BLaER1 (cell line): ENCODE measurements around the gene SECTM1.

Experiments used
- H3K27ac ChIP-seq: shearing (Covaris generic); formaldehyde crosslinking; 2 replicates; pipeline ENCODE4 v1.8.1; 2022
- H3K27me3 ChIP-seq: shearing (Covaris generic); formaldehyde crosslinking; 2 replicates; pipeline ENCODE4 v1.8.1; 2022
- H3K36me3 ChIP-seq: shearing (Covaris generic); formaldehyde crosslinking; 2 replicates; pipeline ENCODE4 v1.8.1; 2022
- H3K4me1 ChIP-seq: shearing (Covaris generic); formaldehyde crosslinking; 2 replicates; pipeline ENCODE4 v1.8.1; 2022
- H3K4me2 ChIP-seq: shearing (Covaris generic); formaldehyde crosslinking; 2 replicates; pipeline ENCODE4 v1.8.1; 2022
- H3K4me3 ChIP-seq: shearing (Covaris generic); formaldehyde crosslinking; 2 replicates; pipeline ENCODE4 v1.8.1; 2022
- H3K9ac ChIP-seq: shearing (Covaris generic); formaldehyde crosslinking; 2 replicates; pipeline ENCODE4 v1.8.1; 2022
- H3K9me3 ChIP-seq: shearing (Covaris generic); formaldehyde crosslinking; 2 replicates; pipeline ENCODE4 v1.8.1; 2022
- H4K20me1 ChIP-seq: shearing (Covaris generic); formaldehyde crosslinking; 2 replicates; pipeline ENCODE4 v1.8.1; 2022
- Cebpa-rat ChIP-seq: shearing (Covaris generic); IDR thresholded peaks from 2 replicates; pipeline ENCODE4 v1.8.1; 2022

The SECTM1 gene

DNA sequence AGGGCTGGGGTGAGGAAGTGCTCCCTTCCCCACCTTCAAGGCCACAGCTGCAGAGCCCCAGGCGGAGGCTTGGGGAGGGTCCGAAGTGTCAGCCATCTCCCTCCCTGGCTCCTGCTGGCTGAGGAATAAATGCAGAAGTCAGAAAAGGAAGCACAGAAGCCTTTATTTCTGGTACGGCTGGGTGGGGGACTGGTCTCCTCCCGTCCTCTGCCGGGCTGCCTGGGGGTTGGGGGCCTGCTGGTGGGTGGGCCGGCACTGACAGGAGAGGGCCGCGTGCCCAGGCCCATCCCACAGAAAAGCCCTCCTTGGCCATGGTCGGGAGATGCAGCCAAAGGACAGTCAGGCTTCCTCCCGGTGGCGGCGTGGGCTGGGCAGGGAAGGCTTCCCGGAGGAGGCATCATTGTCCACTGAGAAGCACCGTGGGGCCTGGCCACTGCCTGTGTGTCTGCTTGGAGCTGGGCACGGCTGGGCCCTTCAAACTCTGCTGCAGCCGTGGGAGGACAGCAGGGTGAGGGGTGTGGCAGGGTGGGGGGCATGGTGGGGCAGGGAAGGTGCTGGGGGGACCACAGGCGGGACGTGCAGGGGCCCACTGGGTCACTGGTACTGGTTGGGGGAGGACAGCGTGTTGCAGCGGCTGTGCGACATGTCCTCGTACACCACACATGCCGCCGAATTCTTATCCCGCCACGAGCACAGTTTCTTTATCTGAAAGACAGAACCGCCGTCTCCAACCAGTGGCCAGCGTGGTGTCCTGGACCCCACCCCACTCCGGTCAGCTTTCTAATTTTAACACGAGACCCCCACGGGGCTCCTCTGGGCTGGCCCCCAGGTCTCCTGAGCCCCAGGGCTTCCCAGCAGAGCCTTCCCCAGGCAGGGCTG is 18.6 kb downstream of the SECTM1 start:
- no peak overlapping the region for H3K9ac ChIP-seq
- H3K4me1 ChIP-seq, result peaks cover 42% of the 10 kb centered on the region
- H3K27ac ChIP-seq, result no peak overlapping the region
- no peaks in the 10 kb centered on the region for H3K36me3 ChIP-seq
- TF ChIP-seq Cebpa-rat, result no peak
- H3K27me3 ChIP-seq, result peaks cover 43% of the 10 kb centered on the region
- no peaks in the 10 kb centered on the region; the same call in 1 of the 2 replicates for H4K20me1 ChIP-seq
- H3K4me3 ChIP-seq, result no peak overlapping the region; the same call in 1 of the 2 replicates
- peaks cover 14% of the 10 kb centered on the region; the same call in 1 of the 2 replicates for H3K9me3 ChIP-seq
- peak overlapping the region; percentile 81 for H3K4me2 ChIP-seq

DNA sequence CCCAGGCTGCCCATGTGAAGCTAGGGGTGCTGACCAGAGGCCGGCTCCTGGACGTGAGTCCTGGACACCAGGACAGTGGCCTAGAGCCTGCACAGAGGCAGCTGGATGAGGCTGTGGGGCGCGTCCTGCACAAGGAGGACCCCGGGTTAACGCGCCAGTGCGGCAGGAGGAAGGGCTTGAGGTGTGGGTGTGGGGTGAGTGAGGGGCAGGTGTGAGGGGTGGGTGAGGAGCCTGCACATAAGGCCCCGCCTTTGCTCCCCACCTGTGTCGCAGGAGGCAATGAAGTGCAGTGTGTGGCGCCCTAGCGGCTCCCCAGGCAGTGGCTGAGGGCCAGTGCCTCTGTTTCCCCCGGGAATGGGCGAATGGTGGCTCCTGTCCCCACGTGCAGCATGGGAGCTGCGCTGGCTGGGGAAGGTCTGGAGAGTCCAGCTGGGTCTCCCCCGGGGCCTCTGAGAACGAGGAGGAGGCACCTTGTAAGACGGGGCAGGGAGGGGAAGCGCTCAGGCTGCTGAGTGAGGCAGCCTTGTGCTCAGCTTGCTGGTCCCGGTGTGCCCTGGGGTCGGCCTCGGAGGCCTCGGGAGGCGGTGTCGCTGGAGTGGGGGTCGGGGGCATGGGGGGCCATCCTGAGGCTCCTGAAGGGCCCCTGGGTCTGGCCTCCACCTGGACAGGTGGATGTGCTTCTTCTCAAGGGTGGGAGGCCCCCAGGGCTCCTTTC is 19.4 kb downstream of the SECTM1 start:
- H3K27ac ChIP-seq, result no peak overlapping the region
- H3K9ac ChIP-seq, result no peak overlapping the region; the same call in 1 of the 2 replicates
- H3K27me3 ChIP-seq, result peaks cover 43% of the 10 kb centered on the region
- H4K20me1 ChIP-seq, result no peaks in the 10 kb centered on the region; the same call in 1 of the 2 replicates
- TF ChIP-seq Cebpa-rat, result no peak
- H3K36me3 ChIP-seq, result no peaks in the 10 kb centered on the region
- no peak overlapping the region for H3K4me3 ChIP-seq
- peaks cover 11% of the 10 kb centered on the region; the same call in 1 of the 2 replicates for H3K9me3 ChIP-seq
- peaks cover 42% of the 10 kb centered on the region for H3K4me1 ChIP-seq
- H3K4me2 ChIP-seq, result peak overlapping the region; percentile 81

- H3K4me3 ChIP-seq, result no peak overlapping the region
- peaks cover 3% of the 10 kb centered on the region; the same call in 1 of the 2 replicates for H3K9me3 ChIP-seq
- no peaks in the 10 kb centered on the region for H3K36me3 ChIP-seq
- no peak overlapping the region for H3K27ac ChIP-seq
- no peak for TF ChIP-seq Cebpa-rat
- H3K4me2 ChIP-seq, result no peak overlapping the region
- no peak overlapping the region; the same call in 1 of the 2 replicates for H3K9ac ChIP-seq
- peaks cover 48% of the 10 kb centered on the region for H3K27me3 ChIP-seq
- H4K20me1 ChIP-seq, result no peaks in the 10 kb centered on the region; the same call in 1 of the 2 replicates
- H3K4me1 ChIP-seq, result peaks cover 46% of the 10 kb centered on the region
These were observed 20.2 kb downstream of the SECTM1 start for GRCh38 chr17:82313195-82314011.

GRCh38 chr17:82311971-82312370 is 21.6 kb downstream of the SECTM1 start:
- H3K4me3 ChIP-seq, result no peak overlapping the region
- no peak overlapping the region for H3K9ac ChIP-seq
- no peaks in the 10 kb centered on the region for H3K9me3 ChIP-seq
- no peak for TF ChIP-seq Cebpa-rat
- H3K27ac ChIP-seq, result no peak overlapping the region
- no peaks in the 10 kb centered on the region for H4K20me1 ChIP-seq
- no peaks in the 10 kb centered on the region for H3K36me3 ChIP-seq
- H3K27me3 ChIP-seq, result peaks cover 41% of the 10 kb centered on the region
- H3K4me1 ChIP-seq, result peaks cover 38% of the 10 kb centered on the region
- H3K4me2 ChIP-seq, result no peak overlapping the region

- TF ChIP-seq Cebpa-rat, result no peak
- no peak overlapping the region for H3K27ac ChIP-seq
- H3K4me1 ChIP-seq, result peaks cover 38% of the 10 kb centered on the region
- H3K9me3 ChIP-seq, result no peaks in the 10 kb centered on the region
- H3K4me2 ChIP-seq, result no peak overlapping the region
- H3K27me3 ChIP-seq, result peaks cover 30% of the 10 kb centered on the region
- no peak overlapping the region for H3K4me3 ChIP-seq
- no peak overlapping the region for H3K9ac ChIP-seq
- H4K20me1 ChIP-seq, result no peaks in the 10 kb centered on the region
- H3K36me3 ChIP-seq, result no peaks in the 10 kb centered on the region
These were observed 22.7 kb downstream of the SECTM1 start for GRCh38 chr17:82310877-82311276.

DNA sequence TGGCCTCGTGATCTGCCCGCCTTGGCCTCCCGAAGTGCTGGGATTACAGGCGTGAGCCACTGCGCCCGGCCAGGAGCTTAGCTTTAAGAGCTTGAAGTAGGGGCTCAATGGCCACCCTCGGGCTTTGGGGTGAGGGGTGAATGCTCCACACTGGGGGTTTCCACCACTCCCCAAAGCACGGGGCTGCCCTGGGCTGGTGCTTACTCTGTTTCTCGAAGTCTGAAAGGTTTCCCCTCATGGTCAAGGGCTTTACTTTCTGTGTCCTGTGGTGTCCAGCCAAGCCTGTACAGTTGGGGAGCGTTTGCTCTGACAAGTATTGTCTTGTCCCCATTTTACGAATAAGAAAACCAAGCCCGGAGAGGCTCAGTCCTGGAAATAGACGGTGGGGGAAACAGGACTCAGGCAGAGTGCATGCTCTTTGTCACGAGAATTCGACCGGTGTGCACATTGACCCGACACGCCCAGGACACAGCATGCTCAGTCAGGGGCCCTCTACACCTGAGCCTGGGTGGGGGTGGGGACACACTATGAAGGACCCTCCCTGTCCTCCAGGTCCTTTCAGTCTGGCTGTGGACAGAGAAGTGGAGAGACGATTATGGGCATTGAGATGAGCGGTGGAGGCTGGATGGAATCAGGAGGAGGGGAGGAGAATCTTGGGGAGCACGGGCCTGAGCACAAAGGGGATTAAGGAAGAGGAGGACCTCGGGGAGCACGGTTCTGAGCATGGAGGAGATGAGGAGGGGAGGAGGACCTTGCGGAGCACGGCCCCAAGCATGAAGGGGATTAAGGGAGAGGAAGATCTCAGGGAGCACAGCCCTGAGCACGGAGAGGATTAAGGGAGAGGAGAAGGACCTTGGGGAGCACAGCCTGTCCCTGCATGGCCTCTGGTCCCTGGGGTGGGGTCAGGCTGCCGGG is 23.7 kb downstream of the SECTM1 start:
- Histone ChIP-seq H3K36me3 (no peaks in the 10 kb centered on the region), H3K27ac (no peak overlapping the region), H3K4me2 (no peak overlapping the region)

GRCh38 chr17:82305727-82306300 is 27.8 kb downstream of the SECTM1 start:
- Histone ChIP-seq H3K9ac (peak overlapping the region; percentile 32; the same call in 1 of the 2 replicates), H3K4me1 (peaks cover 65% of the 10 kb centered on the region), H3K4me3 (no peak overlapping the region), H3K27ac (no peak overlapping the region), H3K9me3 (no peaks in the 10 kb centered on the region), H3K36me3 (no peaks in the 10 kb centered on the region), H3K4me2 (peak overlapping the region; percentile 98), H3K27me3 (peaks cover 5% of the 10 kb centered on the region; the same call in 1 of the 2 replicates), H4K20me1 (peaks cover 26% of the 10 kb centered on the region; the same call in 1 of the 2 replicates)
- no peak for TF ChIP-seq Cebpa-rat

More for the DNA sequence above, 23.7 kb downstream of the SECTM1 start:
- no peak overlapping the region for H3K4me3 ChIP-seq
- H4K20me1 ChIP-seq, result no peaks in the 10 kb centered on the region
- H3K4me1 ChIP-seq, result peaks cover 38% of the 10 kb centered on the region
- no peak for TF ChIP-seq Cebpa-rat
- H3K9ac ChIP-seq, result no peak overlapping the region
- H3K9me3 ChIP-seq, result no peaks in the 10 kb centered on the region
- peaks cover 20% of the 10 kb centered on the region; the same call in 1 of the 2 replicates for H3K27me3 ChIP-seq
